Natural killer cell (primary cell): Measurements from ENCODE around the gene PTCH2. TPM values are rescaled to one million over a fixed set of nuclear protein-coding genes. Genes with fewer than 3 reads are reported as not detected.
A peak's percentile ranks its signal among the peaks of the same experiment; 100 is the strongest.

ENCODE experiments used
- ATAC-seq, 3 donors: fragments of 150-1000 bp in 2 of 3; fragments of 200-7000 bp in 1 of 3; cut with Tn5 transposase; 1 replicate in 1 of 3; 2 replicates in 2 of 3; pipeline ENCODE4 v1.10.0; 2021; ENCODE audit warnings: mild to moderate bottlenecking in 2 of 3, moderate library complexity in 2 of 3
- DNase-seq, 2 donors: peaks; one replicate each; pipeline versions ENCODE4 v3.0.0 to v3.0.0-alpha.2; 2013 to 2021; ENCODE audit warnings: mixed read lengths in 1 of 2
- H3K27ac ChIP-seq: one replicate; pipeline ENCODE4 v1.5.1; 2013; ENCODE audit warnings: mild to moderate bottlenecking, low read length
- H3K27me3 ChIP-seq: one replicate; pipeline ENCODE4 v1.6.1; 2013; ENCODE audit warnings: low read length; ENCODE audit not compliant: control insufficient read depth, insufficient read depth
- H3K36me3 ChIP-seq: one replicate; pipeline ENCODE4 v1.6.1; 2013; ENCODE audit warnings: low read length; ENCODE audit not compliant: control insufficient read depth, insufficient read depth
- H3K4me1 ChIP-seq: one replicate; pipeline ENCODE4 v1.6.1; 2013; ENCODE audit warnings: low read length; ENCODE audit not compliant: control insufficient read depth, insufficient read depth
- H3K4me3 ChIP-seq: one replicate; pipeline ENCODE4 v1.5.1; 2013; ENCODE audit warnings: low read length
- H3K9me3 ChIP-seq: one replicate; pipeline ENCODE4 v1.6.1; 2013; ENCODE audit warnings: low read length; ENCODE audit not compliant: control insufficient read depth, insufficient read depth
- H3K27ac Mint-ChIP-seq, 2 donors: one replicate each; pipeline ENCODE4 v1.8.0; 2022; ENCODE audit warnings: mild to moderate bottlenecking in 2 of 2, mixed read lengths in 2 of 2, moderate library complexity in 1 of 2
- H3K27me3 Mint-ChIP-seq, 2 donors: one replicate each; pipeline ENCODE4 v1.8.0; 2022; ENCODE audit warnings: low read depth in 2 of 2, mixed read lengths in 2 of 2
- H3K36me3 Mint-ChIP-seq: one replicate; pipeline ENCODE4 v1.8.0; 2022; ENCODE audit warnings: mixed read lengths
- H3K4me1 Mint-ChIP-seq, 2 donors: one replicate each; pipeline ENCODE4 v1.8.0; 2022; ENCODE audit warnings: mixed read lengths in 2 of 2
- H3K4me3 Mint-ChIP-seq: one replicate; pipeline ENCODE4 v1.8.0; 2022; ENCODE audit warnings: mild to moderate bottlenecking, moderate library complexity, mixed read lengths
- H3K9me3 Mint-ChIP-seq, 2 donors: one replicate each; pipeline ENCODE4 v1.8.0; 2022; ENCODE audit warnings: mixed read lengths in 2 of 2
- WGBS: methylation state at CpG from one replicate; pipeline ENCODE4 v1.1.7; 2013; ENCODE audit warnings: missing lambda C conversion rate; ENCODE audit not compliant: insufficient coverage; 5-methylcytosine and 5-hydroxymethylcytosine counted together
- intact Hi-C: fragments of 100-400 bp; cut with micrococcal nuclease; formaldehyde crosslinking; loops from one replicate; pipeline ENCODE4 v1.14.2; 2022
- total RNA-seq, 4 donors: library from RNA; stranded (reverse); fragments of 120-200 nt in 1 of 4; gene quantifications; one replicate each; pipeline versions ENCODE4 v1.2.3 to v1.2.4, GENCODE V29; 2013 to 2022
- TF ChIP-seq, protein P1 (sequence below): fragments of 200-600 bp; IDR thresholded peaks from one replicate; pipeline ENCODE4 v1.8.0; 2022; ENCODE audit warnings: antibody characterized with exemption

PTCH2 gene
- total RNA-seq, 3 donors from 2014 or later (not counting 1 experiment from before 2014, with no cell fraction given): 1.8 to 3.1 (median 2.4) TPM

- no peak for ATAC-seq
- peaks cover 22 to 40% of the 10 kb centered on the region in 2 donors for H3K4me1 Mint-ChIP-seq
- intact Hi-C loops: no loop called here
Measured at GRCh38 chr1:44806704-44807363, 36.2 kb downstream of the PTCH2 start, which contains the start of gene DYNLT4. Gene DYNLT4, minus strand, starts transcription at chr1:44807351. Its CDS starts 683 bp downstream, at chr1:44806668.

GRCh38 chr1:44806025-44806703 is 36.9 kb downstream of the PTCH2 start:
- no peaks in the 10 kb centered on the region for H3K9me3 Mint-ChIP-seq
- no peaks in the 10 kb centered on the region for H3K36me3 Mint-ChIP-seq
- Histone ChIP-seq H3K4me3 (no peak overlapping the region), H3K27me3 (no peaks in the 10 kb centered on the region), H3K36me3 (peaks cover 20% of the 10 kb centered on the region), H3K27ac (peak overlapping the region; percentile 95), H3K9me3 (no peaks in the 10 kb centered on the region), H3K4me1 (peaks cover 57% of the 10 kb centered on the region)
- H3K27ac Mint-ChIP-seq: peak overlapping the region in 1 of 2 donors; percentile 42
- TF ChIP-seq, protein P1, sequence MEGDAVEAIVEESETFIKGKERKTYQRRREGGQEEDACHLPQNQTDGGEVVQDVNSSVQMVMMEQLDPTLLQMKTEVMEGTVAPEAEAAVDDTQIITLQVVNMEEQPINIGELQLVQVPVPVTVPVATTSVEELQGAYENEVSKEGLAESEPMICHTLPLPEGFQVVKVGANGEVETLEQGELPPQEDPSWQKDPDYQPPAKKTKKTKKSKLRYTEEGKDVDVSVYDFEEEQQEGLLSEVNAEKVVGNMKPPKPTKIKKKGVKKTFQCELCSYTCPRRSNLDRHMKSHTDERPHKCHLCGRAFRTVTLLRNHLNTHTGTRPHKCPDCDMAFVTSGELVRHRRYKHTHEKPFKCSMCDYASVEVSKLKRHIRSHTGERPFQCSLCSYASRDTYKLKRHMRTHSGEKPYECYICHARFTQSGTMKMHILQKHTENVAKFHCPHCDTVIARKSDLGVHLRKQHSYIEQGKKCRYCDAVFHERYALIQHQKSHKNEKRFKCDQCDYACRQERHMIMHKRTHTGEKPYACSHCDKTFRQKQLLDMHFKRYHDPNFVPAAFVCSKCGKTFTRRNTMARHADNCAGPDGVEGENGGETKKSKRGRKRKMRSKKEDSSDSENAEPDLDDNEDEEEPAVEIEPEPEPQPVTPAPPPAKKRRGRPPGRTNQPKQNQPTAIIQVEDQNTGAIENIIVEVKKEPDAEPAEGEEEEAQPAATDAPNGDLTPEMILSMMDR: no peak
- DNase-seq (peak in 1 of 2 donors; percentile 48), ATAC-seq (no peak)
- peaks cover 20 to 42% of the 10 kb centered on the region in 2 donors for H3K4me1 Mint-ChIP-seq
- WGBS: 97% methylated on average over 70 of the region's 70 CpGs
- H3K27me3 Mint-ChIP-seq: no peaks in the 10 kb centered on the region
- no peak overlapping the region for H3K4me3 Mint-ChIP-seq
- intact Hi-C loops: no loop called here

More at GRCh38 chr1:44806704-44807363, 36.2 kb downstream of the PTCH2 start, which contains the start of gene DYNLT4:
- Histone ChIP-seq H3K4me3 (no peak within 1 kb of the TSS), H3K9me3 (no peaks in the 10 kb centered on the region), H3K27me3 (no peaks in the 10 kb centered on the region), H3K36me3 (peaks cover 20% of the 10 kb centered on the region), H3K4me1 (peaks cover 53% of the 10 kb centered on the region), H3K27ac (peak within 1 kb of the TSS; percentile 95)
- Mint-ChIP-seq H3K9me3 (no peaks in the 10 kb centered on the region), H3K27ac (peak within 1 kb of the TSS; percentile 88 to 95), H3K27me3 (no peaks in the 10 kb centered on the region), H3K36me3 (no peaks in the 10 kb centered on the region), H3K4me3 (peak within 1 kb of the TSS; percentile 4)
- peak in 1 of 2 donors; percentile 50 for DNase-seq
- 87% methylated on average over 7 of the region's 7 CpGs for WGBS
- TF ChIP-seq, protein P1: no peak

DNA sequence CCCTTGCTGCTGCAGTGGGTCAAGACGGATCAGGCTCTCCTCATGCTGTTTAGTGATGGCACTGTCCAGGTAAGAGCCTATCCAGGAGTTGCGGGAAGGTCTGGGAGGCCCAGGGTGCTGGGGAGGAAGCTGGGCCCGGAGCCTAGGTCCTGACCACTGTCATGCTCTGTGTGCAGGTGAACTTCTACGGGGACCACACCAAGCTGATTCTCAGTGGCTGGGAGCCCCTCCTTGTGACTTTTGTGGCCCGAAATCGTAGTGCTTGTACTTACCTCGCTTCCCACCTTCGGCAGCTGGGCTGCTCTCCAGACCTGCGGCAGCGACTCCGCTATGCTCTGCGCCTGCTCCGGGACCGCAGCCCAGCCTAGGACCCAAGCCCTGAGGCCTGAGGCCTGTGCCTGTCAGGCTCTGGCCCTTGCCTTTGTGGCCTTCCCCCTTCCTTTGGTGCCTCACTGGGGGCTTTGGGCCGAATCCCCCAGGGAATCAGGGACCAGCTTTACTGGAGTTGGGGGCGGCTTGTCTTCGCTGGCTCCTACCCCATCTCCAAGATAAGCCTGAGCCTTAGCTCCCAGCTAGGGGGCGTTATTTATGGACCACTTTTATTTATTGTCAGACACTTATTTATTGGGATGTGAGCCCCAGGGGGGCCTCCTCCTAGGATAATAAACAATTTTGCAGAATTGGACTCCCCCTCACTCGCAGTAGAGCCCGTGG is 37.6 kb downstream of the PTCH2 start:
- H3K27me3 ChIP-seq: no peaks in the 10 kb centered on the region
- DNase-seq (no peak), ATAC-seq (no peak)
- intact Hi-C loops: no loop called here
- H3K27ac Mint-ChIP-seq: peak overlapping the region in 1 of 2 donors; percentile 42
- TF ChIP-seq, protein P1: no peak
- 96% methylated on average over 20 of the region's 20 CpGs for WGBS
- no peak overlapping the region for H3K4me3 ChIP-seq
- no peak overlapping the region for H3K4me3 Mint-ChIP-seq
- no peaks in the 10 kb centered on the region for H3K27me3 Mint-ChIP-seq
- no peaks in the 10 kb centered on the region for H3K9me3 ChIP-seq
- peaks cover 59% of the 10 kb centered on the region for H3K4me1 ChIP-seq
- peaks cover 14 to 39% of the 10 kb centered on the region in 2 donors for H3K4me1 Mint-ChIP-seq
- no peaks in the 10 kb centered on the region for H3K36me3 Mint-ChIP-seq
- peaks cover 20% of the 10 kb centered on the region for H3K36me3 ChIP-seq
- H3K27ac ChIP-seq: no peak overlapping the region
- H3K9me3 Mint-ChIP-seq: no peaks in the 10 kb centered on the region
